ENCODE measurements around the gene MANSC1. TPM values are rescaled to one million over a fixed set of nuclear protein-coding genes. Genes with fewer than 3 reads are reported as not detected.

Gene MANSC1
- total and polyA plus RNA-seq, 12 donors, result 3.9 to 25.3 (median 16.3) TPM

DNA sequence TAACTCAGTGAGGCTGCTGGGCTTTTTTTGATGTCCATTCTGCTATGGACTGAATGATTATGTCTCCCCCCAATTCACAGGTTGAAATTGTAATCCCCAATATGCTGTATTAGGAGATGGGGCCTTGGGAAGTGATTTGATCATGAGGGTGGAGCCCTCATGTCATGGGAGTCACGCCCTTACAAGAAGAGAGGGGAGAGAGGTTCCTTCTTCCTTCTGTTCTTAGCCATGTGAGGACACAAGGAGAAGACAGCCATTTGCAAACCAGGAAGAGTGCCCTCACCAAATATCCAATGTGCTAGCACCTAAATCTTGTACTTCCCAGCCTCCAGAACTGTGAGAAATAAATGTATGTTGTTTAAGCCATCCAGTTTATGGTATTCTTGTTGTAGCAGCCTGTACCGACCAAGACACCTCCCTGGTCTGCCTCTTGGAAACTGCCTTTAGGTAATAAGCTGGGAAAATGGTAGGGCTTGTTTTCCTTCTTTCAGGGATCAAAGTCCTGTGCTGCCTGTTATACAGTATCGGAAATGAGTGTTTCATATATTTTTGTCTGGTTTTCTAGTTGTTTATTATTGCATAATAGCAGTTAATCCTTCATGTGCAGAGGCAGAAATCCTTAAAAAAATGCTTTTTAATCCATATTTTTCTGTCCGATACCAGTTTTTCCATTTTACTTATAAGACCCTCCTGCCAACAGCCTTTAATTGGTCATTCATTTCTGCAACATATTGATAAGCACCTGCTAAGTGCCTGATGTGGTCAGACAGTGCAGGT, 23.1 kb upstream of the MANSC1 start:
- DNase-seq, result no peak
- Histone ChIP-seq H3K27ac (no peak overlapping the region), H3K9me3 (replicated peaks in 1 of 3) (no peaks in the 10 kb centered on the region), H3K27me3 (no peaks in the 10 kb centered on the region), H3K4me3 (no peak overlapping the region), H3K36me3 (replicated peaks in 1 of 2) (peaks cover 0 to 5% of the 10 kb centered on the region in 2 donors), H3K4me1 (replicated peaks in 1 of 2) (no peaks in the 10 kb centered on the region)
- TF ChIP-seq POLR2A (IDR thresholded peaks at IDR 0.05), result no peak
- TF ChIP-seq, protein P1, sequence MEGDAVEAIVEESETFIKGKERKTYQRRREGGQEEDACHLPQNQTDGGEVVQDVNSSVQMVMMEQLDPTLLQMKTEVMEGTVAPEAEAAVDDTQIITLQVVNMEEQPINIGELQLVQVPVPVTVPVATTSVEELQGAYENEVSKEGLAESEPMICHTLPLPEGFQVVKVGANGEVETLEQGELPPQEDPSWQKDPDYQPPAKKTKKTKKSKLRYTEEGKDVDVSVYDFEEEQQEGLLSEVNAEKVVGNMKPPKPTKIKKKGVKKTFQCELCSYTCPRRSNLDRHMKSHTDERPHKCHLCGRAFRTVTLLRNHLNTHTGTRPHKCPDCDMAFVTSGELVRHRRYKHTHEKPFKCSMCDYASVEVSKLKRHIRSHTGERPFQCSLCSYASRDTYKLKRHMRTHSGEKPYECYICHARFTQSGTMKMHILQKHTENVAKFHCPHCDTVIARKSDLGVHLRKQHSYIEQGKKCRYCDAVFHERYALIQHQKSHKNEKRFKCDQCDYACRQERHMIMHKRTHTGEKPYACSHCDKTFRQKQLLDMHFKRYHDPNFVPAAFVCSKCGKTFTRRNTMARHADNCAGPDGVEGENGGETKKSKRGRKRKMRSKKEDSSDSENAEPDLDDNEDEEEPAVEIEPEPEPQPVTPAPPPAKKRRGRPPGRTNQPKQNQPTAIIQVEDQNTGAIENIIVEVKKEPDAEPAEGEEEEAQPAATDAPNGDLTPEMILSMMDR (IDR thresholded peaks at IDR 0.05), result no peak
- 89 to 95% (median 93%) methylated on average over 4 of the region's 4 CpGs for WGBS, 4 donors
- intact Hi-C loops (cut with DNase I), result loop anchor here in 1 of 2 donors (10.0 kb wide), 2 partner anchors 192 to 332 kb away; partner anchors contain the start of gene DUSP16

DNA sequence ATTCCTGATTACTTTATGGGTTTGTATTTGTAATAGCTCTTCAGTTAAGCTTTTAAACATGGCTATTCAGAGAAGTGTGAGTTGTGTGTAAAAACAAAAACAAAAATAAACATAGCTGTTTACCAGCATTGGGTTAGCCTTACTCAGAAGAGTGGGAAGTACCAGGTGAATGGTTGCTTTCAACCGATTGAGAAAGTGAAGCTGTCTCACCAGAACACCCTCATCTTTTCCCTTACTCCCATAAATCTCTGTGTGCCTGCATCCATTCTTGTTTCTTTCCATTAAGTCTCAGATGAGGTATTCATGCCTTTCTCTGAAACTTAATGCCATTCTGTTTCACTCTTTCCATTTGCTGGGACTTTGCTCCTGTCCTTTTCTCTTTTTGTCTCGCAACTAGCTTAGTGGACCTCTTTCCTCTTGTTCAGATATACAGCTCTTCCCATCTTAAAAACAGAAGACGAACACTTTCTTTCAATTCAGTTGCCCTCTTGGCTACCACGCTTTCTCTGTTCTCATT, 17.5 kb upstream of the MANSC1 start:
- Histone ChIP-seq H3K27ac (peak overlapping the region in 1 of 5 donors; percentile 23), H3K27me3 (no peaks in the 10 kb centered on the region), H3K36me3 (replicated peaks in 1 of 2) (peaks cover 0 to 4% of the 10 kb centered on the region in 2 donors), H3K4me3 (no peak overlapping the region), H3K4me1 (replicated peaks in 1 of 2) (no peaks in the 10 kb centered on the region), H3K9me3 (replicated peaks in 1 of 3) (no peaks in the 10 kb centered on the region)
- WGBS, 4 donors, result 87 to 99% (median 93%) methylated on average over 4 of the region's 4 CpGs
- intact Hi-C loops (cut with DNase I), result no loop called here
- no peak for TF ChIP-seq POLR2A (IDR thresholded peaks at IDR 0.05)
- TF ChIP-seq, protein P1 (IDR thresholded peaks at IDR 0.05), result no peak
- DNase-seq, result no peak

DNA sequence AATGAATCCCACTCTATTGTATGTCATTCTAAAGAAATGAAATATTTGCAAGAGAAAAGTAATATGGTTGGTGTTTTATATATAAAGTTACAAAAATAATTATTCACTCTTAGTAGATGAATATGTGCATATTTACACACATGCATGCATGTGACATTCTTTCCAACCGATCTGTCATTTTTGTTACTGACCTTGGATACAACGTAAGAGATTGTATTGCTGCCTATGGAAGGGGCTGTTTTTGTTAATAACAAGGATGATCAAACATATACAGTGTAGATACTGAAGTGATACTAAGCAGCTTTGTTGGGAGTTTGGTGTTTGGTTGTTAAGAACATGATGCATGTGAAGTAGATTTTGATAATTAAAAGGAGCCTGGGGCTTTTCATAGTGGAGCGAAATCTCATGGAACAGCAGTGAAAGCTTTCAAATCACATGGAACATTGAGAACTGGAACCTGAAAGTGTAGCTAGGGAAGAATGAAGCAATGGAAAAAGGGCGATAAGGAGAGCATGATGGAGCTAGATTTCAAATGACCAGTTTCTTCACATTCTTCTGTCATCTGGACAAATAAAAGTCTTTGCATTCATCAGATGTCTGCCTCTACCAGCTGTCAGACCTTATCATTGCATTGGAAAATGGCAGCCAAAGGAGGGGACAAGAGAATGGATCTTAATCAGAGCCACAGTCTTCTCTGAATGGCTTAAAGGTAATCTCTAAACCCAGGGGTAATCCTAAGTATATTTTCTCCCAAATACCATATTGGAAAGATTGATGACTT, 16.8 kb upstream of the MANSC1 start:
- Histone ChIP-seq H3K4me1 (replicated peaks in 1 of 2) (no peaks in the 10 kb centered on the region), H3K27me3 (no peaks in the 10 kb centered on the region), H3K27ac (peak overlapping the region in 1 of 5 donors; percentile 23), H3K9me3 (replicated peaks in 1 of 3) (no peaks in the 10 kb centered on the region), H3K4me3 (no peak overlapping the region), H3K36me3 (replicated peaks in 1 of 2) (no peaks in the 10 kb centered on the region)
- 75 to 87% (median 81%) methylated on average over 4 of the region's 4 CpGs for WGBS, 4 donors
- no peak for TF ChIP-seq POLR2A (IDR thresholded peaks at IDR 0.05)
- TF ChIP-seq, protein P1 (IDR thresholded peaks at IDR 0.05), result no peak
- DNase-seq, result no peak
- intact Hi-C loops (cut with DNase I), result no loop called here

DNA sequence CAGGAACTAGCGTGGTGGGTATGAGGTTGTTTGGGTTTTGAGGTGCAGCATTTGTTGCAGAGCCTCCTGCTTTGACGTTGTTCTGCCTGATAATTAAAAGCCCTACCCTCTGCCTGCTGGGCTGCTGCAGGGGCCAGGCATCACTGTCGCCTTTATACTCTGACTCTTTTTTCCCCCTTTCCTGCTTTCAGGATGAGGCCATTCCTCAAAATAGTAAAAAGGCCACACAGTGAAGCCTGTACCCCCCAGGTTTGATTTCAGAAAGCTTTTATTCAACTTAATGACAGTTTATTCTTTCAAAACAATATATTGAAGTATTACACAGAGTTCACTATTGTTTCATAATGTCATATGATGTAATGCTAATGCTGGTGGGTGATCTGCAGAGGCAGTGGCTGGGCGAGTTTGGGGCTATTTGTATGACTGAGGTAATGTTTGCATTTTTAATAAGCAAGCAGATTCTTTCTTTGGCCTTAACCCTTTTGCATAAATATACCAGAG, 15.9 kb upstream of the MANSC1 start:
- TF ChIP-seq, protein P1 (IDR thresholded peaks at IDR 0.05), result no peak
- no peak for TF ChIP-seq POLR2A (IDR thresholded peaks at IDR 0.05)
- Histone ChIP-seq H3K27ac (peak overlapping the region in 1 of 5 donors; percentile 23), H3K9me3 (replicated peaks in 1 of 3) (no peaks in the 10 kb centered on the region), H3K27me3 (no peaks in the 10 kb centered on the region), H3K4me3 (no peak overlapping the region), H3K36me3 (replicated peaks in 1 of 2) (no peaks in the 10 kb centered on the region), H3K4me1 (replicated peaks in 1 of 2) (no peaks in the 10 kb centered on the region)
- DNase-seq, result no peak
- intact Hi-C loops (cut with DNase I), result no loop called here
- 66 to 71% (median 67%) methylated on average over 4 of the region's 4 CpGs for WGBS, 4 donors
